Raji (cell line): ENCODE measurements around the gene UPK1A.
A peak's percentile ranks its signal among the peaks of the same experiment; 100 is the strongest.

ENCODE experiments used
- POLR2A ChIP-seq: IDR thresholded peaks from 2 replicates; pipeline ENCODE4 v1.6.1; 2011; ENCODE audit warnings: low read depth, low read length, control low read depth; ENCODE audit not compliant: insufficient read depth

Gene UPK1A

GRCh38 chr19:35661995-35662340 is 4.3 kb upstream of the UPK1A start:
- TF ChIP-seq POLR2A: no peak

GRCh38 chr19:35663981-35664380 is 2.3 kb upstream of the UPK1A start:
- no peak for TF ChIP-seq POLR2A

DNA sequence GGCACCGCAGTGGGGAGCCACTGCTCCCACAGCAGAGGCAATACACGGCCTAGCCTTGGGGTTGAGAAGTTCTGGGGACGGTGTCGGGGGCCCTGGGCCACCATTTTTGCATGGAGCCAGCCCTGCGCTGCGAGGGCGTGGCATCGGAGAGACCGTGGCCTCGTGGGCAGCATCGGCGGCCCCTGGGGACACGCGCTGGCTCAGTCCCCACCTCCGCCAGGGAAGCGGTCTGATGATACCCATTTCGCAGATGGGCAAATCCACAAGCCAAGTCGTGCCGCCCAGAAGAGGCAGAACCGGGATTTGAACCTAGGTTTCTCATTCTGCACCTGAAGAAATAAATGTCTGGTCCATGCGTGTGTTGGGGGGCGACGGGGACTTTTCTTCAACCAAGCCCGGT is 1.2 kb upstream of the UPK1A start:
- TF ChIP-seq POLR2A: no peak

GRCh38 chr19:35665604-35666003 is 713 bp upstream of the UPK1A start:
- no peak for TF ChIP-seq POLR2A

GRCh38 chr19:35669566-35669965 is 3.2 kb downstream of the UPK1A start:
- TF ChIP-seq POLR2A: no peak

GRCh38 chr19:35669974-35670373 is 3.7 kb downstream of the UPK1A start:
- TF ChIP-seq POLR2A: no peak

DNA sequence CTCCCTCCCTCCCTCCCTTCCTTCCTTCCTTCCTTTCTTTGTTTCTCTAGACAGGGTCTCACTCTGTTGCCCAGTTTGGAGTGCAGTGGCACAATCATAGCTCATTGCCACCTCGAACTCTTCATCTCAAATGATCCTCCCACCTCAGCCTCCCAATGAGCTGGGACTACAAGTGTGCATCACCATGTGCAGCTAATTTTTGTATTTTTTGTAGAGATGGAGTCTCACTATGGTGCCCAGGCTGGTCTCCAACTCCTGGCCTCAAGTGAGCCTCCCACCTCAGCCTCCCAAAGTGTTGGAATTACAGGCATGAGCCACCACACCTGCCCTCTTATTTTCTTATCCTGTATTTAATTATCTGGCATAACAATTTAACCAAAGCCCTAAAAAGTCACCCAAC is 4.4 kb downstream of the UPK1A start:
- no peak for TF ChIP-seq POLR2A

DNA sequence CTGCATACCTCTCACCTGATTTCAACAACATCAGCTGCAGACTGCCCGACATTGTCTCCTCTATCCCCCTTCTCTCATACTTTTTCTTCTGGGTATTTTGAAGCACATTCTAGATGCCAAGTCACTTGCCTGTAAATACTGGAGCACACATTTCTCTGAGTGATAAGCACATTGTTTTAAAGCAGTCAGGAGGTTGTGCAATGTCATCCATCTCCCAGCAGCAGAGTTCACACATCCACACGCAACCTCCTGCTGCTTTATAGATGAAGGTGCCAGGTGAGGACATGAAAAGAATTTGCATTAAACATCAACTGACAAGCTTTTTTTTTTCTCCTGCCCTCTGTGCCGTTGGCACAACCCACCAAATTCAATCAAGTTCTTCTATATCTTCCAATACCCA is 5.5 kb downstream of the UPK1A start:
- no peak for TF ChIP-seq POLR2A

- TF ChIP-seq POLR2A: no peak
Measured at GRCh38 chr19:35673121-35673804, 6.9 kb downstream of the UPK1A start.

- no peak for TF ChIP-seq POLR2A
Measured at GRCh38 chr19:35675589-35676140, 9.3 kb downstream of the UPK1A start.

DNA sequence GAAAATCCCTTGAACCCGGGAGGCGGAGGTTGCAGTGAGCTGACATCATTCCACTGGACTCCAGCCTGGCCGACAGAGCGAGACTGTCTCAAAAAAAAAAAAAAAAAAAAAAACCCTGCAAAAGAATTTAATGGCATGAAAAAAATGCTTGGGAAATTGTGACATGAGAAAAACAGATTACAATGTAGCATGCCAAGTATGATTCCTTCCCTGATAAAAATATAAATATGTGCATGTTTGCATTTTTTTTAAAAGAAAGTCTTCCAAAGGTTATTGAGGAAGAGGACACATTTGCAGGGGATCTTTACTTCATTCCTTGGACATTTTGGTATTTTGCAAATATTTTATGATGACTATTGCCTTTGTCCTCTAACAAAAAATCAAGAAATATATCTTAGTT is 23.5 kb downstream of the UPK1A start:
- no peak for TF ChIP-seq POLR2A

- TF ChIP-seq POLR2A: no peak
Measured at GRCh38 chr19:35692010-35692409, 25.7 kb downstream of the UPK1A start.

GRCh38 chr19:35693422-35693821 is 27.1 kb downstream of the UPK1A start:
- no peak for TF ChIP-seq POLR2A

GRCh38 chr19:35693835-35694599 is 27.7 kb downstream of the UPK1A start:
- TF ChIP-seq POLR2A: peak; percentile 48; the same call in 1 of the 2 replicates

DNA sequence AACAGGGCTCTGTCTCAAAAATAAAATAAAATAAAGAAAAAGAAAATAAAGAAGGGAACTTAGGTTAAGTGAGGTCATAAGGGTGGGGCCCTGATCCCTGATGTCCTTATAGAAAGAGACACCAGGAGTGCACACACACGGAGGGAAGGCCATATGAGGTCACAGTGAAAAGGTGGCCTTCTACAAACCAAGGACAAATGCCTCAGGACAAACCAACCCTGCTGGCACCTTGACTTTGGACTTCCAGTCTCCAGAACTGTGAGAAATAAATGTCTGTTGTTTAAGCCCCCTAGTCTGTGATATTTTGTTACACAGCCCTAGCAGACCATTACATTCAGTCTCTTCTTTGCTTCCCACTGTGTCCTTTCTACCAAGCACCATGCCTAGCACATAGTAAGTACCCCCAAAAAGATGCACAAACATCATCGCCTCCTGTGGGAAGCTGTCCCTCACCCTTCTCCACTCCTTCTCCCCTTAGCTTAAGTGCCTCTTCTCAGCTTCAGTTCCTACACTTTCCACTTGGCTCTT is 29.6 kb downstream of the UPK1A start:
- TF ChIP-seq POLR2A: no peak

DNA sequence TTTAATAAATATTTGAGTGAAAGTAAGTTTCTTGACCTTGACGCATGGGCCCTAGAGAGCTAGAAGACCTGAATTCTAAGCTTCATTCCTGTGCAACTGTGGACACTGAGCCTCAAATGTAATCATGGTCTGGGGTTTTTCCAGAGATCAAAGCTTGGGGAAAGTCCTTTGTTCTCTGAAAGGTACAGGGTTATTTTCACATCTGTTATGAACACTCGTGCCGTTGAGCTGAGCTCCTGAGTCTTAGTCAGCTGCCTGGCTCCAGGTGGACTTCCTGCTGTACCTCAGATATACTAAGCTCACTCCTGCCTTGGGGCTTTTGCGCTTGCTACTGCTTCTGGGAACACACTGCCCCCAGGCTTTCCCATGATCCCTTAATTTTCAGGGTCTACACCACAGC is 30.5 kb downstream of the UPK1A start:
- TF ChIP-seq POLR2A: no peak

GRCh38 chr19:35702223-35703012 is 36.1 kb downstream of the UPK1A start:
- peak; percentile 78 for TF ChIP-seq POLR2A
